IMR-90 (cell line): ENCODE measurements around the gene BRK1. TPM values are rescaled to one million over a fixed set of nuclear protein-coding genes. Genes with fewer than 3 reads are reported as not detected.

Source experiments
- ATAC-seq: fragments of 200-7000 bp; cut with Tn5 transposase; 2 replicates; pipeline ENCODE4 v1.9.1; 2020; ENCODE audit warnings: low read depth, mild to moderate bottlenecking, moderate library complexity
- BruUV-seq: library from RNA; stranded (reverse); fragments of 400-500 nt; replicated peaks from 2 replicates; lab custom pipeline; 2021; lab: Mats Ljungman, UMichigan
- CTCF ChIA-PET: fragments of 300-600 bp; formaldehyde crosslinking; extraction: SDS; loops from one replicate; lab custom pipeline; 2021; ENCODE audit warnings: antibody characterized with exemption; lab: Yijun Ruan, JAX
- POLR2A ChIA-PET: fragments of 300-600 bp; sonication (Branson Sonifier 250); formaldehyde crosslinking; loops from one replicate; lab custom pipeline; 2022; ENCODE audit warnings: antibody characterized with exemption; ENCODE audit not compliant: unreplicated experiment; lab: Charles Lee
- DNase-seq: peaks from one replicate; pipeline ENCODE4 v3.0.0; 2013
- H2AFZ ChIP-seq: replicated peaks from 2 replicates; pipeline ENCODE3; 2013; ENCODE audit warnings: low read length, mild to moderate bottlenecking; ENCODE audit not compliant: poor library complexity
- H2AK5ac ChIP-seq: 2 replicates; pipeline ENCODE4 v1.6.1; 2013; ENCODE audit warnings: low read depth, low read length, inconsistent platforms
- H2AK9ac ChIP-seq: replicated peaks from 2 replicates; pipeline ENCODE3; 2013; ENCODE audit warnings: mild to moderate bottlenecking, low read depth, low read length, moderate library complexity; ENCODE audit not compliant: poor library complexity
- H2BK120ac ChIP-seq: 2 replicates; pipeline ENCODE4 v1.6.1; 2013; ENCODE audit warnings: low read depth, low read length, inconsistent platforms
- H2BK15ac ChIP-seq: 3 replicates; pipeline ENCODE4 v1.6.1; 2013; ENCODE audit warnings: low read depth, low read length, inconsistent platforms
- H2BK20ac ChIP-seq: 2 replicates; pipeline ENCODE4 v1.6.1; 2013; ENCODE audit warnings: low read depth, mild to moderate bottlenecking, inconsistent platforms, low read length, moderate library complexity
- H2BK5ac ChIP-seq: 2 replicates; pipeline ENCODE4 v1.6.1; 2013; ENCODE audit warnings: mild to moderate bottlenecking, low read depth, low read length, inconsistent platforms; ENCODE audit not compliant: poor library complexity, severe bottlenecking
- H3K14ac ChIP-seq: replicated peaks from 2 replicates; pipeline ENCODE4 v1.6.1; 2013; ENCODE audit warnings: low read depth, low read length, inconsistent platforms
- H3K18ac ChIP-seq: 2 replicates; pipeline ENCODE4 v1.6.1; 2013; ENCODE audit warnings: low read depth, low read length, control low read depth
- H3K23ac ChIP-seq: 2 replicates; pipeline ENCODE4 v1.6.1; 2013; ENCODE audit warnings: low read depth, low read length, inconsistent platforms
- H3K27ac ChIP-seq: 2 replicates; pipeline ENCODE4 v1.5.1; 2013; ENCODE audit warnings: mild to moderate bottlenecking, control low read depth, low read length; ENCODE audit not compliant: insufficient read depth
- H3K27me3 ChIP-seq: 2 replicates; pipeline ENCODE4 v1.6.1; 2013; ENCODE audit warnings: low read length; ENCODE audit not compliant: control insufficient read depth, insufficient read depth
- H3K36me3 ChIP-seq: 2 replicates; pipeline ENCODE4 v1.6.1; 2013; ENCODE audit warnings: low read length, mixed read lengths; ENCODE audit not compliant: control insufficient read depth, insufficient read depth
- H3K4ac ChIP-seq: 2 replicates; pipeline ENCODE4 v1.6.1; 2013; ENCODE audit warnings: low read depth, low read length, inconsistent platforms
- H3K4me1 ChIP-seq: 2 replicates; pipeline ENCODE4 v1.6.1; 2013; ENCODE audit warnings: low read length, mixed read lengths; ENCODE audit not compliant: control insufficient read depth, insufficient read depth
- H3K4me2 ChIP-seq: 2 replicates; pipeline ENCODE4 v1.6.1; 2013; ENCODE audit warnings: low read depth, mild to moderate bottlenecking, control low read depth, low read length, moderate library complexity
- H3K4me3 ChIP-seq: 2 replicates; pipeline ENCODE4 v1.5.1; 2013; ENCODE audit warnings: low read depth, mild to moderate bottlenecking, control low read depth, low read length, moderate library complexity; ENCODE audit not compliant: insufficient read depth
- H3K56ac ChIP-seq: 2 replicates; pipeline ENCODE4 v1.6.1; 2013; ENCODE audit warnings: low read length, inconsistent platforms; ENCODE audit not compliant: insufficient read depth; ENCODE audit errors: extremely low read depth
- H3K79me1 ChIP-seq, 2 experiments: 2 replicates each; pipeline ENCODE4 v1.6.1; 2013; ENCODE audit warnings: low read length in 2 of 2, inconsistent platforms in 1 of 2, low read depth in 1 of 2
- H3K9ac ChIP-seq: 2 replicates; pipeline ENCODE4 v1.6.1; 2013; ENCODE audit warnings: low read depth, low read length, control low read depth
- H3K9me1 ChIP-seq: 2 replicates; pipeline ENCODE4 v1.6.1; 2013; ENCODE audit warnings: low read length, inconsistent platforms; ENCODE audit not compliant: insufficient read depth
- H3K9me3 ChIP-seq: 2 replicates; pipeline ENCODE4 v1.6.1; 2013; ENCODE audit warnings: low read length; ENCODE audit not compliant: control insufficient read depth, insufficient read depth
- H4K20me1 ChIP-seq: 2 replicates; pipeline ENCODE4 v1.6.1; 2013; ENCODE audit warnings: low read length, inconsistent platforms; ENCODE audit not compliant: insufficient read depth
- H4K5ac ChIP-seq: 2 replicates; pipeline ENCODE4 v1.6.1; 2013; ENCODE audit warnings: mild to moderate bottlenecking, low read depth, low read length, control low read depth
- H4K8ac ChIP-seq, 2 experiments: 2 replicates each; pipeline ENCODE4 v1.6.1; 2013; ENCODE audit warnings: low read depth in 2 of 2, low read length in 2 of 2, control low read depth in 1 of 2, inconsistent platforms in 1 of 2
- H4K91ac ChIP-seq: 2 replicates; pipeline ENCODE4 v1.6.1; 2013; ENCODE audit warnings: low read depth, low read length, inconsistent platforms; ENCODE audit not compliant: insufficient read depth
- BHLHE40 ChIP-seq: fragments of 150-350 bp; IDR thresholded peaks from 2 replicates; pipeline ENCODE4 v1.6.1; 2016; ENCODE audit warnings: mild to moderate bottlenecking, low read depth, low read length
- CEBPB ChIP-seq: IDR thresholded peaks from 2 replicates; pipeline ENCODE4 v1.6.1; 2012; ENCODE audit warnings: low read depth, low read length, improper control_type of control experiment
- CHD1 ChIP-seq: IDR thresholded peaks from 2 replicates; pipeline ENCODE4 v1.6.1; 2012; ENCODE audit warnings: low read depth, low read length, improper control_type of control experiment
- CTCF ChIP-seq: conservative IDR thresholded peaks from 2 replicates; pipeline ENCODE4 v1.5.1; 2012; ENCODE audit warnings: mild to moderate bottlenecking, low read depth, low read length, improper control_type of control experiment
- ELK1 ChIP-seq: fragments of 150-350 bp; IDR thresholded peaks from 2 replicates; pipeline ENCODE4 v1.6.1; 2016; ENCODE audit warnings: low read depth, mild to moderate bottlenecking, low read length, moderate library complexity, borderline replicate concordance
- FOS ChIP-seq: fragments of 150-350 bp; IDR thresholded peaks from 2 replicates; pipeline ENCODE4 v1.6.1; 2016; ENCODE audit warnings: low read depth, low read length
- MAFK ChIP-seq: IDR thresholded peaks from 2 replicates; pipeline ENCODE4 v1.6.1; 2012; ENCODE audit warnings: low read depth, low read length, improper control_type of control experiment
- MAZ ChIP-seq: IDR thresholded peaks from 2 replicates; pipeline ENCODE4 v1.6.1; 2012; ENCODE audit warnings: low read depth, mild to moderate bottlenecking, low read length, improper control_type of control experiment, moderate library complexity, borderline replicate concordance
- MXI1 ChIP-seq: IDR thresholded peaks from 2 replicates; pipeline ENCODE4 v1.6.1; 2012; ENCODE audit warnings: low read depth, mild to moderate bottlenecking, low read length, moderate library complexity, borderline replicate concordance
- NFE2L2 ChIP-seq: fragments of 150-350 bp; IDR thresholded peaks from 2 replicates; pipeline ENCODE4 v1.6.1; 2016; ENCODE audit warnings: low read depth, mild to moderate bottlenecking, low read length
- POLR2A ChIP-seq: IDR thresholded peaks from 2 replicates; pipeline ENCODE4 v1.6.1; 2012; ENCODE audit warnings: mild to moderate bottlenecking, low read depth, low read length
- RAD21 ChIP-seq: IDR thresholded peaks from 2 replicates; pipeline ENCODE4 v1.6.1; 2012; ENCODE audit warnings: low read length, improper control_type of control experiment
- RCOR1 ChIP-seq: IDR thresholded peaks from 2 replicates; pipeline ENCODE4 v1.6.1; 2012; ENCODE audit warnings: mild to moderate bottlenecking, low read length, improper control_type of control experiment; ENCODE audit not compliant: insufficient replicate concordance
- RFX5 ChIP-seq: IDR thresholded peaks from 2 replicates; pipeline ENCODE4 v1.8.0; 2012; ENCODE audit warnings: low read depth, mild to moderate bottlenecking, low read length, moderate library complexity
- SMC3 ChIP-seq: fragments of 150-350 bp; IDR thresholded peaks from 2 replicates; pipeline ENCODE4 v1.6.1; 2016; ENCODE audit warnings: low read depth, mild to moderate bottlenecking, antibody characterized with exemption, low read length, moderate library complexity
- USF2 ChIP-seq: fragments of 150-350 bp; IDR thresholded peaks from 2 replicates; pipeline ENCODE4 v1.6.1; 2017; ENCODE audit warnings: mild to moderate bottlenecking, antibody characterized with exemption, low read length, low read depth
- WGBS, 2 experiments: methylation state at CpG; one replicate each; pipeline versions ENCODE4 v1.1.5 to v1.1.7; 2013; ENCODE audit warnings: missing lambda C conversion rate in 2 of 2; ENCODE audit not compliant: insufficient read length in 1 of 2; ENCODE audit errors: extremely low coverage in 2 of 2; 5-methylcytosine and 5-hydroxymethylcytosine counted together
- dilution Hi-C: fragments of 300-500 bp; cut with HindIII; formaldehyde crosslinking; loops from one replicate; pipeline ENCODE4 v1.14.3; 2018; ENCODE audit warnings: low sequenced_read_pairs; ENCODE audit not compliant: unreplicated experiment
- in situ Hi-C: fragments of 300-500 bp; cut with MboI; formaldehyde crosslinking; loops from 3 replicates; pipeline ENCODE4 v1.14.3; 2019; ENCODE audit warnings: low sequenced_read_pairs, inconsistent platforms, mixed read lengths
- intact Hi-C: fragments of 100-400 bp; cut with micrococcal nuclease; formaldehyde crosslinking; loops from 2 replicates; pipeline ENCODE4 v1.10.0; 2022
- polyA plus RNA-seq, 3 experiments: library from polyadenylated mRNA; depleted of rRNA; stranded (reverse); fragments of >200 nt; gene quantifications; 2 replicates each; pipeline ENCODE4 v1.2.3, GENCODE V29; 2012; ENCODE audit warnings: low replicate concordance in 1 of 3
- total RNA-seq: library from RNA; depleted of rRNA; stranded (reverse); fragments of >200 nt; gene quantifications from 2 replicates; pipeline ENCODE4 v1.2.3, GENCODE V29; 2012

BRK1 gene
- total and polyA plus RNA-seq, 2 of the 4 experiments (the other 2 are of a cell fraction) = 81.4 to 235 TPM

- H2AK5ac ChIP-seq = no peak overlapping the region
- H2BK5ac ChIP-seq = no peak overlapping the region
- intact Hi-C loops (no loop called here), dilution Hi-C loops (no loop called here), in situ Hi-C loops (no loop called here)
- no peaks in the 10 kb centered on the region for H4K20me1 ChIP-seq
- no peak overlapping the region for H3K9ac ChIP-seq
- no peak overlapping the region for H4K5ac ChIP-seq
- H3K4me2 ChIP-seq = no peak overlapping the region
- no peak overlapping the region for H2BK20ac ChIP-seq
- H3K79me1 ChIP-seq = no peaks in the 10 kb centered on the region
- no peak overlapping the region for H2BK15ac ChIP-seq
- no peak for DNase-seq
- WGBS, 2 experiments = no CpG with 5 or more reads among the region's 5 CpGs
- H3K4me1 ChIP-seq = peaks cover 3% of the 10 kb centered on the region
- H3K18ac ChIP-seq = no peak overlapping the region
- no peak overlapping the region for H4K8ac ChIP-seq
- CTCF ChIA-PET = no interaction called here
- H2BK120ac ChIP-seq = no peak overlapping the region
- no peak overlapping the region for H2AFZ ChIP-seq
- H3K9me3 ChIP-seq = no peaks in the 10 kb centered on the region
- no peak overlapping the region for H3K23ac ChIP-seq
- H3K27ac ChIP-seq = no peak overlapping the region
- no peak overlapping the region for H3K56ac ChIP-seq
- peaks cover 6% of the 10 kb centered on the region; the same call in 1 of the 2 replicates for H3K9me1 ChIP-seq
- H3K14ac ChIP-seq = no peak overlapping the region
- 0 out of 2 replicates have a peak, but pooled peaks cover 1% of the 10 kb centered on the region for H3K36me3 ChIP-seq
- H3K4me3 ChIP-seq = no peak overlapping the region
- no TSS peak for BruUV-seq
- H3K4ac ChIP-seq = no peak overlapping the region
- no peaks in the 10 kb centered on the region for H3K27me3 ChIP-seq
- POLR2A ChIA-PET = no interaction called here
- no peak for ATAC-seq
- H2AK9ac ChIP-seq = no peak overlapping the region
- H4K91ac ChIP-seq = no peak overlapping the region
- TF ChIP-seq RFX5 = no peak
- TF ChIP-seq POLR2A = no peak
- no peak for TF ChIP-seq MAFK
- TF ChIP-seq RCOR1 = no peak
- no peak for TF ChIP-seq ELK1
- TF ChIP-seq MAZ = no peak
- TF ChIP-seq MXI1 = no peak
- TF ChIP-seq USF2 = no peak
- TF ChIP-seq CEBPB = no peak
- TF ChIP-seq CHD1 = no peak
- TF ChIP-seq SMC3 = no peak
- no peak for TF ChIP-seq NFE2L2
- TF ChIP-seq RAD21 = no peak
- TF ChIP-seq BHLHE40 = no peak
- TF ChIP-seq FOS = no peak
- TF ChIP-seq CTCF = no peak
These were observed 16.4 kb upstream of the BRK1 start for GRCh38 chr3:10099041-10099440.
